Measurements from ENCODE around the gene NCAPH2. TPM values are rescaled to one million over a fixed set of nuclear protein-coding genes. Genes with fewer than 3 reads are reported as not detected.

NCAPH2 gene
- polyA plus RNA-seq, 3 donors: 12.5 to 23.6 (median 18.1) TPM

DNA sequence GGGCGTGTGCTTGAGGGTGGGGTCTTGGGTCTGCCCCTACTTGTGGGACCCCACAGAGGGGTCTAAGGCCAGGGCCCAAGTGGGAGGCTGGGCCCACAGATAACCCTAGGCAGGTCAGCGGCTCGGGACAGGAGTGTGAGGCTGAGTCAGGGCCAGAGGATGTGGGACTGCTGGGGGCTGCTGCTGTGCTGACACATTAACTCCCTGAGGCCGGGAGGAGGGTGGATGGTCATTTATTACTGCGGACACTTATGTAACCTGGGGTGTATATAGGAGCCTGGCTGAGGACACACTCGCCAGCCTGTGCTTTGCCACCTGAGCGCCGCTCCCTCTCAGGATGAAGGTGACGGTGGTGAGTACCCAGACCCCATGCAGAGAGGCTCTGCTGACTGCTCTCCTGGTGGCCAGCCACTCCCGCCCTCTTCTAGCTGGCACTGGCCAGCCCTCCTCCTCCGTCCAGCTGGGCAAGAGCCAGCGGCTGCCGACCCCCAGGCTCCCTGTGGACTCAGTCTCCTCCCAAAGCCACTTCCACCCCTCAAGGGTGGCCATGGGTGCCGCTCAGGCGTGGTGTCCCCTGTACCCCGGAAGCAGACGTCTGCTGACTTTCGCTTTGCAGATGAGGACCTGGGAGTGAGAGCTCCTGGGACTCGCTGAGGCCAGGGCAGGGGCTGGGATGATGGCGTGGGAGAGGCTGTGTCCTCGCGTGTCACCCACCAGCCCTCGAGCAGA is 21.3 kb upstream of the NCAPH2 start, which contains the start of gene MIOX:
MIOX (plus strand) TSS at position 299 of the 729 bp plus-strand sequence; CDS start at position 338, 39 bp downstream.
- DNase-seq: no peak
- Histone ChIP-seq H2AFZ (ENCODE audit: insufficient read depth, low read depth, low read length, poor library complexity, severe bottlenecking) (no peak within 1 kb of the TSS), H3K9me3 (replicated peaks in 1 of 2; ENCODE audit: control insufficient read depth in 1 of 2, insufficient read depth in 1 of 2, low read length in 2 of 2) (no peaks in the 10 kb centered on the region), H3K27me3 (ENCODE audit: control insufficient read depth in 2 of 2, insufficient read depth in 2 of 2, low read length in 2 of 2) (peaks cover 6 to 19% of the 10 kb centered on the region in 2 donors), H3K4me2 (replicated peaks; ENCODE audit: extremely low read depth, low read length, poor library complexity, severe bottlenecking) (no peak within 1 kb of the TSS), H3K27ac (ENCODE audit: low read depth in 1 of 2, low read length in 2 of 2) (no peak within 1 kb of the TSS), H3K36me3 (replicated peaks in 1 of 2; ENCODE audit: control insufficient read depth in 1 of 2, insufficient read depth in 2 of 2, low read length in 2 of 2) (no peaks in the 10 kb centered on the region), H3K4me1 (ENCODE audit: control insufficient read depth in 1 of 2, insufficient read depth in 2 of 2, low read length in 2 of 2) (peaks cover 4 to 14% of the 10 kb centered on the region in 2 donors), H3K4me3 (replicated peaks in 1 of 3; ENCODE audit: low read depth in 2 of 3, low read length in 3 of 3) (no peak within 1 kb of the TSS), H3K79me2 (ENCODE audit: insufficient read depth, low read length) (no peaks in the 10 kb centered on the region), H3K9ac (ENCODE audit: insufficient read depth, low read length, poor library complexity, severe bottlenecking) (no peak within 1 kb of the TSS), H4K20me1 (ENCODE audit: insufficient read depth, low read length) (no peaks in the 10 kb centered on the region)
- Mint-ChIP-seq H3K9me3 (peaks cover 0 to 5% (median 0%) of the 10 kb centered on the region in 7 donors), H3K27me3 (ENCODE audit: low read depth in 3 of 3) (peaks cover 10 to 44% (median 17%) of the 10 kb centered on the region in 3 donors), H3K27ac (peak within 1 kb of the TSS in 1 of 7 donors; percentile 23), H3K4me3 (no peak within 1 kb of the TSS), H3K4me1 (peaks cover 8% of the 10 kb centered on the region), H3K36me3 (no peaks in the 10 kb centered on the region)
- TF ChIP-seq, protein P1, sequence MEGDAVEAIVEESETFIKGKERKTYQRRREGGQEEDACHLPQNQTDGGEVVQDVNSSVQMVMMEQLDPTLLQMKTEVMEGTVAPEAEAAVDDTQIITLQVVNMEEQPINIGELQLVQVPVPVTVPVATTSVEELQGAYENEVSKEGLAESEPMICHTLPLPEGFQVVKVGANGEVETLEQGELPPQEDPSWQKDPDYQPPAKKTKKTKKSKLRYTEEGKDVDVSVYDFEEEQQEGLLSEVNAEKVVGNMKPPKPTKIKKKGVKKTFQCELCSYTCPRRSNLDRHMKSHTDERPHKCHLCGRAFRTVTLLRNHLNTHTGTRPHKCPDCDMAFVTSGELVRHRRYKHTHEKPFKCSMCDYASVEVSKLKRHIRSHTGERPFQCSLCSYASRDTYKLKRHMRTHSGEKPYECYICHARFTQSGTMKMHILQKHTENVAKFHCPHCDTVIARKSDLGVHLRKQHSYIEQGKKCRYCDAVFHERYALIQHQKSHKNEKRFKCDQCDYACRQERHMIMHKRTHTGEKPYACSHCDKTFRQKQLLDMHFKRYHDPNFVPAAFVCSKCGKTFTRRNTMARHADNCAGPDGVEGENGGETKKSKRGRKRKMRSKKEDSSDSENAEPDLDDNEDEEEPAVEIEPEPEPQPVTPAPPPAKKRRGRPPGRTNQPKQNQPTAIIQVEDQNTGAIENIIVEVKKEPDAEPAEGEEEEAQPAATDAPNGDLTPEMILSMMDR (IDR thresholded peaks at IDR 0.05): no peak
- 86% methylated on average over 23 of the region's 23 CpGs for WGBS (ENCODE audit: insufficient coverage)
- intact Hi-C loops (cut with micrococcal nuclease): no loop called here

DNA sequence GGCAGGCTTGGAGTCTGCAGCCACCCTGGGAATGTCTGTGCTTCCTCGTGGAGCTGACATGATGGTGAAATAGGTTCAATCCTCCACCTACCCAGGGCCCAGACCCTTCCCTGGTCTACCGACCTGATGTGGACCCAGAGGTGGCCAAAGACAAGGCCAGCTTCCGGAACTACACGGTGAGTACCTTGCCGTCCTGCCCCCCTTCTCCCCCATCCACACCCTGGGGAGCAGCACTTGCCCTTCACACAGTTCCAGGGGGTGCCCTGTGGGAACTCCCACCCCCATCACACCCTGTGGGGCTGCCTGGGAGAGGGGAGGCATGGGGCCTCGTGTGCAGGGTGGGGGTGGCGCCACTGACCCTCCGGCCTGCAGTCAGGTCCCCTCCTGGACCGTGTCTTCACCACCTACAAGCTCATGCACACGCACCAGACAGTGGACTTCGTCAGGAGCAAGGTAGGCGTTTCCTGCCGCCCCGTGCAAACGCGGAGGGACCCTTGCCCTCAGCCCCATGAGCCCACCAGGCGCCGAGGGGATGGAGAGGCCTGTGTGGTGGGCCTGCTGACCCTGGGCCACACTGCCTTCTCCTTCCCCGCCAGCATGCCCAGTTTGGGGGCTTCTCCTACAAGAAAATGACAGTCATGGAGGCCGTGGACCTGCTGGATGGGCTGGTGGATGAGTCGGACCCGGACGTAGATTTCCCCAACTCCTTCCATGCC is 20.6 kb upstream of the NCAPH2 start:
- Histone ChIP-seq H3K36me3 (replicated peaks in 1 of 2; ENCODE audit: control insufficient read depth in 1 of 2, insufficient read depth in 2 of 2, low read length in 2 of 2) (no peaks in the 10 kb centered on the region), H4K20me1 (ENCODE audit: insufficient read depth, low read length) (no peaks in the 10 kb centered on the region), H3K4me2 (replicated peaks; ENCODE audit: extremely low read depth, low read length, poor library complexity, severe bottlenecking) (no peak overlapping the region), H3K79me2 (ENCODE audit: insufficient read depth, low read length) (no peaks in the 10 kb centered on the region), H3K27ac (ENCODE audit: low read depth in 1 of 2, low read length in 2 of 2) (no peak overlapping the region), H3K9me3 (replicated peaks in 1 of 2; ENCODE audit: control insufficient read depth in 1 of 2, insufficient read depth in 1 of 2, low read length in 2 of 2) (no peaks in the 10 kb centered on the region), H3K9ac (ENCODE audit: insufficient read depth, low read length, poor library complexity, severe bottlenecking) (no peak overlapping the region), H2AFZ (ENCODE audit: insufficient read depth, low read depth, low read length, poor library complexity, severe bottlenecking) (no peak overlapping the region), H3K27me3 (ENCODE audit: control insufficient read depth in 2 of 2, insufficient read depth in 2 of 2, low read length in 2 of 2) (peaks cover 0 to 12% of the 10 kb centered on the region in 2 donors), H3K4me1 (ENCODE audit: control insufficient read depth in 1 of 2, insufficient read depth in 2 of 2, low read length in 2 of 2) (peaks cover 0 to 9% of the 10 kb centered on the region in 2 donors), H3K4me3 (replicated peaks in 1 of 3; ENCODE audit: low read depth in 2 of 3, low read length in 3 of 3) (no peak overlapping the region)
- intact Hi-C loops (cut with micrococcal nuclease): no loop called here
- 86% methylated on average over 8 of the region's 23 CpGs for WGBS (ENCODE audit: insufficient coverage)
- DNase-seq: no peak
- Mint-ChIP-seq H3K27ac (no peak overlapping the region), H3K27me3 (ENCODE audit: low read depth in 3 of 3) (peaks cover 10 to 36% (median 17%) of the 10 kb centered on the region in 3 donors), H3K4me1 (peaks cover 8% of the 10 kb centered on the region), H3K36me3 (no peaks in the 10 kb centered on the region), H3K9me3 (peaks cover 0 to 3% (median 0%) of the 10 kb centered on the region in 7 donors), H3K4me3 (no peak overlapping the region)
- TF ChIP-seq, protein P1 (IDR thresholded peaks at IDR 0.05): no peak
